Gastrocnemius medialis (tissue), 4 donors: ENCODE data around the gene NSUN4.
"Not testable (repeated sequence)": the region's sequence is repeated elsewhere in the genome, so short reads cannot be mapped to it uniquely, and the experiment has no call there.

ENCODE experiments used
- CTCF ChIP-seq, 5 experiments: fragments of 450-650 bp in 3 of 5; fragments of 200-600 bp in 2 of 5; sonication (generic) in 2 of 5; IDR thresholded peaks in 4 of 5; conservative IDR thresholded peaks in 1 of 5; 1 replicate in 4 of 5; 2 replicates in 1 of 5; pipeline ENCODE4 v1.5.1; 2016 to 2019; ENCODE audit warnings: antibody characterized with exemption in 5 of 5, mild to moderate bottlenecking in 3 of 5, moderate library complexity in 3 of 5
- POLR2A ChIP-seq, 2 donors: fragments of 450-650 bp; IDR thresholded peaks; one replicate each; pipeline ENCODE4 v1.6.1; 2017; ENCODE audit warnings: antibody characterized with exemption in 2 of 2, mild to moderate bottlenecking in 2 of 2, moderate library complexity in 2 of 2

- not testable (repeated sequence) for TF ChIP-seq CTCF (IDR thresholded peaks at IDR 0.05 in 4 of 5, conservative IDR thresholded peaks at IDR 0.05 in 1 of 5); POLR2A (IDR thresholded peaks at IDR 0.05)
These were observed 3.2 kb upstream of the NSUN4 start for GRCh38 chr1:46337409-46337808.
